Thyroid gland (tissue), 4 donors: ENCODE measurements around the gene FGF11. TPM values are rescaled to one million over a fixed set of nuclear protein-coding genes. Genes with fewer than 3 reads are reported as not detected.

Source experiments
- DNase-seq, 2 donors: peaks; one replicate each; pipeline ENCODE4 v3.0.0-alpha.2; 2019
- H3K27ac ChIP-seq, 3 donors: fragments of 200-600 bp; sonication (generic); 1 replicate in 2 of 3; 2 replicates in 1 of 3; pipeline ENCODE4 v1.5.1; 2016 to 2019; ENCODE audit warnings: mild to moderate bottlenecking in 1 of 3, moderate library complexity in 1 of 3
- H3K27me3 ChIP-seq: fragments of 200-600 bp; sonication (generic); one replicate; pipeline ENCODE4 v1.5.1; 2019
- H3K36me3 ChIP-seq, 2 donors: fragments of 200-600 bp; sonication (generic); one replicate each; pipeline ENCODE4 v1.5.1; 2016 to 2019
- H3K4me1 ChIP-seq, 2 donors: fragments of 200-600 bp; sonication (generic); one replicate each; pipeline ENCODE4 v1.5.1; 2017 to 2019
- H3K4me3 ChIP-seq, 3 donors: fragments of 200-600 bp; sonication (generic); replicated peaks in 1 of 3; 1 replicate in 2 of 3; 2 replicates in 1 of 3; pipeline ENCODE4 v1.5.1; 2016; ENCODE audit warnings: mild to moderate bottlenecking in 1 of 3
- H3K9me3 ChIP-seq: fragments of 200-600 bp; sonication (generic); one replicate; pipeline ENCODE4 v1.5.1; 2017
- CTCF ChIP-seq, 6 experiments: fragments of 200-600 bp in 3 of 6; fragments of 450-650 bp in 3 of 6; sonication (generic) in 3 of 6; IDR thresholded peaks; one replicate each; pipeline ENCODE4 v1.5.1; 2016 to 2019; ENCODE audit warnings: antibody characterized with exemption in 6 of 6, mild to moderate bottlenecking in 2 of 6, inconsistent platforms in 1 of 6, moderate library complexity in 1 of 6
- POLR2A ChIP-seq, 2 donors: fragments of 450-650 bp; IDR thresholded peaks; one replicate each; pipeline ENCODE4 v1.6.1; 2017; ENCODE audit warnings: antibody characterized with exemption in 2 of 2, mild to moderate bottlenecking in 2 of 2, moderate library complexity in 1 of 2
- WGBS, 2 donors: methylation state at CpG; one replicate each; pipeline ENCODE4 v1.1.5; 2017; 5-methylcytosine and 5-hydroxymethylcytosine counted together
- intact Hi-C: fragments of 100-400 bp; cut with DNase I; formaldehyde crosslinking; loops from one replicate; pipeline ENCODE4 v1.15.1; 2023
- total RNA-seq, 4 donors: library from RNA; depleted of rRNA; stranded (reverse); fragments of >200 nt; gene quantifications; one replicate each; pipeline ENCODE4 v1.2.3, GENCODE V29; 2016

Gene FGF11
- total RNA-seq, 4 donors from 2014 or later, result 4.3 to 12.1 (median 10.5) TPM

- TF ChIP-seq CTCF (IDR thresholded peaks at IDR 0.05) (no peak), POLR2A (IDR thresholded peaks at IDR 0.05) (no peak)
- Histone ChIP-seq H3K27me3 (no peaks in the 10 kb centered on the region), H3K27ac (no peak within 1 kb of the TSS), H3K4me3 (no peak within 1 kb of the TSS), H3K9me3 (no peaks in the 10 kb centered on the region), H3K4me1 (no peaks in the 10 kb centered on the region), H3K36me3 (no peaks in the 10 kb centered on the region)
- WGBS, 2 donors, result 72 to 78% methylated on average over 4 to 5 of the region's 5 CpGs
- intact Hi-C loops, result no loop called here
- no peak for DNase-seq
These were observed 10.8 kb upstream of the FGF11 start, which contains the start of gene SPEM3 for GRCh38 chr17:7428557-7428956. TSS of gene SPEM3 (plus strand) at chr17:7428857. CDS start at chr17:7428903, 46 bp downstream.

- TF ChIP-seq POLR2A (IDR thresholded peaks at IDR 0.05) (no peak), CTCF (IDR thresholded peaks at IDR 0.05) (no peak)
- intact Hi-C loops, result no loop called here
- H3K27ac ChIP-seq, result no peak overlapping the region
- no peaks in the 10 kb centered on the region for H3K4me1 ChIP-seq
- DNase-seq, result no peak
- H3K9me3 ChIP-seq, result no peaks in the 10 kb centered on the region
- 85 to 92% methylated on average over 7 to 10 of the region's 10 CpGs for WGBS, 2 donors
- H3K36me3 ChIP-seq, result no peaks in the 10 kb centered on the region
- no peaks in the 10 kb centered on the region for H3K27me3 ChIP-seq
- H3K4me3 ChIP-seq, result no peak overlapping the region
These were observed 9.6 kb upstream of the FGF11 start for GRCh38 chr17:7429722-7430121.

GRCh38 chr17:7431231-7431630, 8.1 kb upstream of the FGF11 start:
- TF ChIP-seq CTCF (IDR thresholded peaks at IDR 0.05) (no peak), POLR2A (IDR thresholded peaks at IDR 0.05) (no peak)
- Histone ChIP-seq H3K9me3 (no peaks in the 10 kb centered on the region), H3K27me3 (no peaks in the 10 kb centered on the region), H3K27ac (no peak overlapping the region), H3K4me3 (no peak overlapping the region), H3K4me1 (peaks cover 3 to 6% of the 10 kb centered on the region in 2 donors), H3K36me3 (no peaks in the 10 kb centered on the region)
- intact Hi-C loops, result no loop called here
- WGBS, 2 donors, result 89 to 94% methylated on average over 1 of the region's 1 CpG
- DNase-seq, result no peak

- DNase-seq, result no peak
- H3K27ac ChIP-seq, result no peak overlapping the region
- no peak overlapping the region for H3K4me3 ChIP-seq
- peaks cover 13 to 15% of the 10 kb centered on the region in 2 donors for H3K4me1 ChIP-seq
- WGBS, 2 donors, result 75% methylated on average over 10 to 11 of the region's 11 CpGs
- no peak for TF ChIP-seq CTCF (IDR thresholded peaks at IDR 0.05)
- no peak for TF ChIP-seq POLR2A (IDR thresholded peaks at IDR 0.05)
- no peaks in the 10 kb centered on the region for H3K36me3 ChIP-seq
- no peaks in the 10 kb centered on the region for H3K9me3 ChIP-seq
- no peaks in the 10 kb centered on the region for H3K27me3 ChIP-seq
- intact Hi-C loops, result no loop called here
These were observed 7.0 kb upstream of the FGF11 start for GRCh38 chr17:7432296-7432695.

- 5 to 7% methylated on average over 30 to 42 of the region's 49 CpGs for WGBS, 2 donors
- Histone ChIP-seq H3K4me1 (peaks cover 31 to 49% of the 10 kb centered on the region in 2 donors), H3K27me3 (no peaks in the 10 kb centered on the region)
These were observed 3.4 kb upstream of the FGF11 start for GRCh38 chr17:7435676-7436555.

More at GRCh38 chr17:7435676-7436555, 3.4 kb upstream of the FGF11 start:
- DNase-seq, result peak; percentile 49 to 56
- intact Hi-C loops, result loop anchor here (5.0 kb wide), 2 partner anchors 84 to 126 kb away; partner anchors contain the start of genes KCTD11 and SENP3
- H3K9me3 ChIP-seq, result no peaks in the 10 kb centered on the region
- no peaks in the 10 kb centered on the region for H3K36me3 ChIP-seq
- peak overlapping the region; percentile 30 to 53 (median 38) for H3K4me3 ChIP-seq
- peak overlapping the region; percentile 25 to 64 (median 61) for H3K27ac ChIP-seq
- peak in 1 of 6 experiments; percentile 16 for TF ChIP-seq CTCF (IDR thresholded peaks at IDR 0.05)
- peak in 1 of 2 donors; percentile 0 for TF ChIP-seq POLR2A (IDR thresholded peaks at IDR 0.05)
